Measurements from ENCODE around the gene PIK3R6.
"Not testable (repeated sequence)": the region's sequence is repeated elsewhere in the genome, so short reads cannot be mapped to it uniquely, and the experiment has no call there.

GRCh38 chr17:8856205-8856603 is 11.3 kb downstream of the PIK3R6 start:
- TF ChIP-seq EP300 (IDR thresholded peaks at IDR 0.05; ENCODE audit: low read depth); POLR2A (IDR thresholded peaks at IDR 0.05); POLR2AphosphoS5 (IDR thresholded peaks at IDR 0.05); CTCF (IDR thresholded peaks at IDR 0.05): not testable (repeated sequence)

All from transverse colon (tissue), 4 donors.